HG02938 (cell line): ENCODE measurements around the gene PWWP2B.

ENCODE experiments used
- ATAC-seq: cut with Tn5 transposase; IDR thresholded peaks from one replicate; pipeline ENCODE4 v1.9.1; 2021; ENCODE audit warnings: mild to moderate bottlenecking, moderate library complexity; ENCODE audit not compliant: unreplicated experiment

PWWP2B gene

GRCh38 chr10:132392811-132393694 is 3.9 kb upstream of the PWWP2B start:
- no peak for ATAC-seq

- ATAC-seq: no peak
These were observed 3.3 kb upstream of the PWWP2B start for GRCh38 chr10:132393695-132394181.

DNA sequence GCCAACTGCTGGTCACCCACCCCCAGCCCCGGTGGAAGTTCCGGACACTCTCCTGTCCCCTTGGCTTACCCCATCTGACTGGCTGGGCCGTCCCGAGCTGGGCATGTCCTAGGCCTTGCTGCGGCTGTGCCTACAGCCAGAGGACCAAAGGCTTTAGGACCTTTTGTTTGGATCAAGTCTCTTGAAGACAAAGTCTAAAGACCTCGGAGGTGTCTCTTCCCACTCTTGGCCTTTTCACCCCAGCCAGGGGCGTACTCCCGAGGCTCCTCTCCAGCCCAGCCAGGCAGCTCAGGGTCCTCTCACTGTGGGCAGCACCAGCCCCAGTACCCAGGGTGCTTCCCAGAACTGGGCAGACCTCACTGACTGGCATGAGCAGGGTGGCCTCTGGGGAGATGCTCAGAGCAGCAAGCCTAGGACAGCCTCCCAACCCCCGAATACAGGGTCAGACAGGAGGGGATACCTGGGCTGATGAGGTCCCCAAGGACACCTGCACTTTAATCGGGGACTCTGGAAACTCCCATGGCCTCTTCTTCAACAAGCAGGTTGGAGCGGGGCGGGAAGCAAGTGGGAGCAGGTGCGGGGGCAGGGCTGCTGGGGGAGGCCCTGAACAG is 2.7 kb upstream of the PWWP2B start:
- no peak for ATAC-seq

GRCh38 chr10:132394936-132395703 is 1.9 kb upstream of the PWWP2B start:
- ATAC-seq: no peak

GRCh38 chr10:132395704-132396493 is 1.1 kb upstream of the PWWP2B start:
- ATAC-seq: peak; percentile 14

DNA sequence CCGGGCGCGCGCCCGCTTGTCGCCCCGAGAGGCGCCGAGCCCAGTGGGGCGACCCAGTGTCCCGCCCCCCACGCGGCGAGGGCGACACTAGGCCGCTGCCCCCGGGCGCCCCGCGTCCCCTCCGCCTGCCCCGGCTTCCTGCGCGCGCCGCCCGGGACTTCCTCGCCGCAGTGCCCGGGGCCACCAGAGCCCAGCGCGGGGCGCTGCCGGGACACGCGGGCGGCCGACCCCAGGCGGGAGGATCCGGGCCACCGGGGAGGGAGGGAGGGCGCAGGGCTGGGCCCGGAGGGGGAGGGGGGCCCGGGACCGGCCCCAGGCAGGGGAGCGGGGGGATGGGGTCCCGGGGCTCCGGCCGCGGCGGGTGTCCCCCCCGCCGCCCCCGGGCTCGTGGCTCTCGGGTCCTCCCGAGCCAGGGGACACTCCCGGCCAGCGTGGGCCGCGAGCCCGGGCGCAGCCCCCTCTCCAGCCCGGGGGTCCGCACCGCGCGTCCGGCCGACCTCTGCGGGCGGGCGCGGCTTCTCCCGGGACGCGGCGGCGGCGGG is 435 bp upstream of the PWWP2B start:
- peak; percentile 40 for ATAC-seq

DNA sequence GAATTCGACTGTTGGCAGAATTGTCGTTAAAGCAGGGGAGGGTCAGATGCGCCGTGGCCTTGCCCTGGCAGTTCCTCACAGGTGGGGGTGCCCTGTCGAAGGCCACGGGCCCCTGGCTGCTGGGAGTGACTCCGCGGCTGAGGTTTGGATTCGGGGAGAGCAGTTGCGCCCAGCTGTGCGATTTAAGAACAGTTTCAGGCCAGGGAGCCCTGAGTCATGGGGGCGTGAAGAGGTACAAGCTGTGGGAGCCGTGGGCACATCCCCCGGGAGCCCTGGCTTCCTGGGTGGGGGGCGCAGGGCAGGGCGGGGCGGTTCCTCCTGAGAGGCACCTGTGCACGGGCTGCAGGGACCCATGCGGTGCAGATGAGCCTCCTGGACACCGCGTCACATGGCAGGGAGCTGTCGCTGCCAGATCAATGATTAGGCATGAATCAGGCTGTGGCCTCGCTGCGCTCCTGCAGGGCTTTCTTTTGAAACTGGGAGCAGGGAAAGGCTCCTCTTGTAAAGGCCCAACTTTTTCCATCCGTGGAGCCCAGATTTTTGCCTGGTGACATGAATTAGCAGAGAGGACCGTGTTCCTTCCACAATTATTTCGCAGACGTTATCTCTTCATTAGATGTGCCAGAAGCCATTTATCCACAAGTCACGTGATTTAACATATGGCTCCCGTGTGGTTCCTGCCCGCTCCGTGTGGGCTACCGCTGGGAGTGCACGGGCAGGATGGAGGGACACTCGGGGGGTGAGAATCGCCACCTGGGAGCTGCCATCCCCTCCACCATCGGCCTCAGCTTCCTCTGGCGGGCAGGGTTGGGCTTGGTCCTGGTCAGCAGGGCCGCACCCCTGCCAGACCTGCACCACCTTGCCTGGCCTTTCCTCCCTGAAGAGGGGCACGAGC is 918 bp downstream of the PWWP2B start:
- peak; percentile 26 for ATAC-seq

GRCh38 chr10:132398566-132398991 is 1.6 kb downstream of the PWWP2B start:
- no peak for ATAC-seq

DNA sequence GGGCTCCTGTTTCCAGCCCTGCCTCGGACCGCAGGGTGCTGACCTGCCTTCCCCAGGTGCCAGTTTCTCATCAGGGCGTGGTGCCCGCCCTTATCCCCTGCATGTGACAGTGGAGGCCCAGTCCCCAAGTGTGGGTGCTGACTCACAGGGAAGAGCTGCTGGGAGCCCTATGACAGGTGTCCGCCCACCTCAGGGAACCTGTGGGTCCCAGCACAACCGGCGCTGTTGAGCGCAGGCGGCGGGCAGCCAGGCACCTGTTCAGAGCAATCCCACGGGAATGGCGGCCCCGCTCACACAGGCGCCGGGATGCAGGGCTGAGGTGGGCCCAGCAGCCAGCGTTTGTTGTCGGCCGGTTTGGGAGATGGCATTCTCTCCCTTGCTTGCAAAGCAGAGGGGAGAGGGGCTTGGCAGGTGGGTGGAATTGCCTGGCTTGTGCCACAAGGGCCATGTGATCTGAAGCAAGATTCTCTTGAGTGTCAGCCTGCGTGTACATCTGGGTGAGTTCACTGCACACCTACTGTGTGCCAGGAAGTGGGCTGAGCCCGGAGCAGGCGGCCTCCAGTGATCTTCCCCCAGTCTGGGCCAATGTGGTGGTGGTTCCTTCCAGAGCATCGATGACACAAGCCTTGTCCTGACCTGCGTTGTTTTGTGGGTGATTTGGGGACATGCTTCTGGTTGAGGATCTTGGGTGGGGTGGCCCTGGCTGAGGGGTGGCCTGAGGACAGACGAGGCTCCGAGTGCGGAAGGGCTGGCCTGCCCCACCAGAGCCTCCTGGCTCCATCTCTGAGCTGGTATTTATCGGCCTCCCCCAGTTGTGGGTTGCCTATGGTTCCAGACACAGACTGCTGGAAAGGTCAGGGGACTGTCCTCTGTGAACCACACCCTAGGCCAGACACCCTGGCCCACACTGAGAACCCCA is 2.4 kb downstream of the PWWP2B start:
- ATAC-seq: no peak

- ATAC-seq: no peak
These were observed 3.1 kb downstream of the PWWP2B start for GRCh38 chr10:132400041-132400546.

DNA sequence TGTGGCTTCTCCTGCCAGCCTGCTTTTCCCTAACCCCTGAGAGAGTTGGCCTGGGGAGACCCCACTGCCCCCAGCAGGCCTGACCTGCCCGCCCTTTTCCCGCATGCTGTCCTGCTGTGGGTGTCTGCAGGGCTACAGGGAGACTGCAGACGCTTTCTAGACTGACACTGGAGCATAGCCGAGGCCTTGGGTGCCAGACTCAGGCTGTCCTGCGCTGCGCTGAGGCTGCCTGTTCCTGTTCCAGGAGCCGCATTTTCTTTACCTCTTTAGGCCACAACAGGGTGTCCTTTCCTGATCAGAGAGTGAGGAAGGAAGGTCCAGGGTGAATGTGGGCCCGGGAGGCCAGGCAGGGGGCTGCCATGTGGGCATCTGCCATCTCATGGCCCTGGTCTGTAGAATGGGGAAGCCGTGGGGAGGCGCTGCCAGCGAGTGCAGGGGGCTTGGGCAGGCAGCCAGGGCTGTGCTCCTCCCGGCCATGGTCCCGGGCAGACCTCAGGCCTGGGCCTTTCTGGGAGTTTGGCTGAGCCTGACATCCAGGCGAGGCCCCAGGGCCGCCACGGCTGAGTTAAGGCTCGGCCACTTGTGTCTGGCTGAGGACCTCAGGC is 3.6 kb downstream of the PWWP2B start:
- ATAC-seq: no peak

DNA sequence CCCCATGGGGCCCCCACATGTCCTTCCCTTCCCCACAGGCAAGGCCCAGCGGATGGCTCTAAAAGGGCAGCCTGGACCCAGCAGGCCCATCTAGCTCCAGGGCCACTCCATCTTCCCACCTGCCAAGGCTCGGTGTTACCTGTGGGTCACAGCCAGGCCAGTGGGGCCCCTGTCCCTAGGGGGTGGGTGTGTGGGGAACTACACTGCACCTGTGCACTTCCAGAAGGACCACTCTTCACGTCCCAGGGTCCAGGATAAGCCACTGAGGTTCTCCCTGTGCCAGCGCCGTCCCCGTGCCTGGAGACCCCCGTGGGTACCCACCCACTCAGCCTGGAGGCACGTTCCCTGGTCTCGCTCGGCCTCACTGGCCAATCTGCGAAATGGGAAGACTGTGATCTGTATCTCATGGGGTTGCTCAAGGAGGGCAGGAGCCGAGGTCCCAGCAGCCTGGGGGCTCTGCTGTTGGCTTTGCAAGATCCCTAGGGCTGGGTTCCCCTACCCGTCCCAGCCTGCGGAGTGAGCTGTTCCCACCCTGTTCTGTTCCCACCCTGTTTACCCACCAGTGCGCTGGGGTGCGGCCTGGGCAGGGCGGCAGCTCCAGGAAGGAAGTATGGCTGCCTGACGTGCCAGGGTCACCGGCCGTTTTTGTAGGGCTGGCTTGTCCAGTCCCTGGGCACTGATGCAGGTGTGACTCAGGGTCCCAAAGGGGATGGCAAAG is 4.6 kb downstream of the PWWP2B start:
- ATAC-seq: no peak

DNA sequence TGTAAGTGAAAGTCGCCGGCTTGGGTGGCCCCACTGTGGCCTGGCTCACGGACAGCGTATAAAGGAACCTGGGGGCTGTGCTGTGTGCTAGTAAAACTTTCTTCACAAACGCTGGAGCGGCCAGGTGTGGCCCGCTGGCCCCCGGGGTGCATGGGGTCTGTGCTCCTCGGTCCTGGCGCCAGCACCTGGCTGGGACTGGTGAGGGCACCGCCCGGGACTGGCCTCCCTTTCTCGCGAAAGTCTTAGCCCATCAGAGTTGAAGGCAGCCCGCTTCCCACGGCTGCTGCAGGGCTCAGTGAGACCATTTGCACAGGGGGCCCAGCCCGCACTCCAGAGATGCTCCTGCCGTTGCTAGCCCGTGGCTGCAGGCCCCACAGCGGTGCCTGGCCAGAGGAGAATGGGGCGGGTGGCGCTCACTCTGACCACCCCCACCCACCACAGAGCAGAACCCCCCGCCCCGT is 5.8 kb downstream of the PWWP2B start:
- ATAC-seq: no peak

GRCh38 chr10:132403511-132404168 is 6.6 kb downstream of the PWWP2B start:
- no peak for ATAC-seq

DNA sequence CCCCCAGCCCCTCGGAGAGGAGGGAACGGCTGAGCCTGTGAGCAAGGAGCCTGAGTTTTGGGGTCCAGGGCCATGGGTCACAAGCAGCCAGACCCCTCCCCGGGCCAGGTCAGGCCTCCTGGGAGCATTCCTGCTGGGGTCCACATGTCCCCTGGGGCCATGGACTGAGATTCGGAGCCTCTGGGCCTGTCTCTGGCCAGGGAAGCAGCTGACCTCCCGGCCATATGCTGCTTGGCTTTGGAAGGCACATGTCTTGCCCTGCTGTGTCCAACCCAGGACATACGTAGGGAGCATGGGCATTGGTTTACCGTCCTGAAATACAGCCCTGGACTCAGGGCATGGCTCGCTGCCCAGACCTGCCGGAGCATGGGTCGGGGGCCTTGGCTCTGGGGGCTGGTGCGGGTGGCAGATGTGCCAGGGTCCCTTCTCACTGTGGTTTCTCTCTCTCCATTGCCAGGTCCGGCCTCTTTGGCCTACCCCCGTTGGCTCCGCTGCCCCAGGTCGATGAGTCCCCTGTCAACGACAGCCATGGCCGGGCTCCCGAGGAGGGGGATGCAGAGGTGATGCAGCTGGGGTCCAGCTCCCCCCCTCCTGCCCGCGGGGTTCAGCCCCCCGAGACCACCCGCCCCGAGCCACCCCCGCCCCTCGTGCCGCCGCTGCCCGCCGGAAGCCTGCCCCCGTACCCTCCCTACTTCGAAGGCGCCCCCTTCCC is 7.3 kb downstream of the PWWP2B start:
- ATAC-seq: no peak
